Stimulated activated CD4-positive, alpha-beta T cell treated with anti-CD3 and anti-CD28 coated beads, TNF-alpha, amount 100 ng/mL, for 1 hour (primary cell): ENCODE data around the gene RSPH1.

ENCODE experiments used
- DNase-seq, 3 donors: peaks; one replicate each; pipeline ENCODE4 v3.0.0-alpha.2; 2020; ENCODE audit warnings: low read depth in 3 of 3, low spot score in 1 of 3

Gene RSPH1

DNA sequence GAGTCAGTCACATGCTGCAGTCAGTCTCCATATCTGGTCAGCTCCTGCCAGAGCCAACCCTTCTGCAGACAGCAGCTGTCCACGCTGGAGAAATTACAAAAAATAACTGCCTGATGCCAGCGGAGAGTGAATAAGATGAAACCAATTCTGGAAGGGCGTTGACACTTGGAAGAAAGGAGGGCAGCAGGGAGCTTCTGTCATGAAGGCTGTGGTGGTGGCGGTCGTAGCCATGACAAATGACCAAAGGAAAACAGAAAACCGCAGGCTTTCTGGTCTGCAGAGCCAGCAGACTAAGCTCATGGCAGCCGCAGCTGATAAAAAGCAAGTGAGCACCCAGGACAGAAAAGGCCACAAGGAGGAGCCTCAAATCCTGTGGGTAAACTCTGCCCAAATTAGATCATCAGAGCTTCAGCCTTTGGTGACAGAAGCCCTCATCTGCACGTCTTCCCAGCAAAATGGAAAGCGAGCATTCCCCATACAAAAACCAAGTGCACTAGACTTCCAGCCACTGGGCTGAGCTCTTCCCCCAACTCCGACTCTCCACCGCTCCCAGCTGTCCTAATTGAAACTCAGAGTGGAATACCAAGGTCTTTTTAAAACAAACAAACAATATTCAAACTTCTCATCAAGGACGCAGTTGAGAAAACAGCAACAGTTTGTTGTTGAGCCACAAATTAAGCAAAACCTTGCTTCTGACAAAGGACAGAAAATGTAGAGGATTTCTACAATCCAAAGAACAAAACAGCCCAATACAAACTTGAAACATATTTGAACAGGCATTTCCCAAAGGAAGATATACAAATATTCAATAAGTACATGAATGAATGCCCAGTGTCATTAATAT, 28.7 kb downstream of the RSPH1 start:
- no peak for DNase-seq

DNA sequence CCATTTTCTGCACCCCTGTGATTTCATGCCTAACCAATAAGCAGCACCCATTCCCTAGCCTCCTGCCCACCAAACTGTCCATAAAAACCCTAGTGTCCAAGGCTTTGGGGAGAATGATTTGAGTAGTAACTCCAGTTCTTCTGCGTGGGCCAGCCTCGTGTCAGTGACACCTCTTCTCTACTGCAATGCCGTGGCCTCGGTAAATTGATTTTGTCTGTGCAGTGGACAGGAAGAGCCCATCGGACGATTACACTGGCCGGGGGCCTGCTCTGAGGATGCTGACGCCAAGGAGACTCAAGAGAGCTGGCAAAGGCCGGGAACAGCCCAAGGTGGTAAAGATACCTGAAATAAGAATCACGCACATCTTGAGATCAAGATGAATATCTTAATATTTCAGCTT, 29.3 kb downstream of the RSPH1 start:
- DNase-seq, result no peak

DNA sequence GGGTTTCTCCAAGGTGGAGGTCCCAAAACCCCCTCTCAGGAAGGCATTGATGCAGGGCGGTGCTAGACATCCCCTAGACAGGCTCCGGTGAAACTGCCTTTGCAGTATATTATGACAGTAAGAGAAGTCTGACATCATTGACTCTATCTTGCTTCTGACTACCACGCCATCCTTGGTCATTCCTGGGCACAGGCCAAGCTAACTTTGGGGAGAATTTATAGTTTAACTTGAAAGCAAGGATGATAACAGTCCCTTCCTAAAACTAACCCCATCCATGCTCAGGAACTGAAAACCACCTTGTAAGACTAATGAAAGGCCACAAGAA, 30.3 kb downstream of the RSPH1 start:
- no peak for DNase-seq

DNA sequence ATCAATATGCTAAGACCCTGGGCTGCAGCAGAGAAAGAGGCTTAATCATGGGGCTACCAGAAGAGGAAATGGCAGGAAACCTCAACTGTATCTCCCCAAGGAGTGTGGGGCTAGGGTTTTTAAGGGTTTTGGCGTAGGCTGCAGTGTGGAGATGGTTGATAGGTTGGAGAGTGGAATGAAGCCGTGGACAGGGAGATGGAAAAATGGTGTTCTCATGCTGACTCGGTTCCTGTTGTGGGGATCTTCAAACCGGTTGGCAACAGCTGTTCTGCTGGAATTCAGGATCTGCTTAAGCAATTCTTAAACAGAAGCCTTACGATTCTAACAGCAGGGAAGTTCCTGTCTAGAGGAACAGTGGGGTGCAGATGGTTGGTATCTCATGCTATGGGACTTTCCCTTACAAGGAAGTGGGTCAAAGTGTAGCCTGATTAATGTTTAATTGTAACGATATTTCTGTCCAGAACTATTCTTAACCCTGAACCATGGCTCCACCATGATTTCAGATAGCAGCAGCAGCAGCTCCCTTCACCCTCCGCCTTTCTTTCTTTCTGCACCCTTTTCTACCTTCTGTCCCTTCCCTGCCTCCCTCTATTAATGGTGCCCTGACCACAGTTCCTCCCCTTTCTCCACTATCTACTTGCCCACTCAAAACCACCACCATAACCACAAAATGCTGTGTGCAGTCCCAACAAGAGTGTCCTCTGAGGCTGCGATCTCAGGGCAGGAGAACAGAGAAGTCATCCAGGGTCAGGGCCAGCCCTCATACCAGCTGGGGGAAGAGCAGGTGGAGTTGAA, 30.8 kb downstream of the RSPH1 start:
- DNase-seq, result no peak

DNA sequence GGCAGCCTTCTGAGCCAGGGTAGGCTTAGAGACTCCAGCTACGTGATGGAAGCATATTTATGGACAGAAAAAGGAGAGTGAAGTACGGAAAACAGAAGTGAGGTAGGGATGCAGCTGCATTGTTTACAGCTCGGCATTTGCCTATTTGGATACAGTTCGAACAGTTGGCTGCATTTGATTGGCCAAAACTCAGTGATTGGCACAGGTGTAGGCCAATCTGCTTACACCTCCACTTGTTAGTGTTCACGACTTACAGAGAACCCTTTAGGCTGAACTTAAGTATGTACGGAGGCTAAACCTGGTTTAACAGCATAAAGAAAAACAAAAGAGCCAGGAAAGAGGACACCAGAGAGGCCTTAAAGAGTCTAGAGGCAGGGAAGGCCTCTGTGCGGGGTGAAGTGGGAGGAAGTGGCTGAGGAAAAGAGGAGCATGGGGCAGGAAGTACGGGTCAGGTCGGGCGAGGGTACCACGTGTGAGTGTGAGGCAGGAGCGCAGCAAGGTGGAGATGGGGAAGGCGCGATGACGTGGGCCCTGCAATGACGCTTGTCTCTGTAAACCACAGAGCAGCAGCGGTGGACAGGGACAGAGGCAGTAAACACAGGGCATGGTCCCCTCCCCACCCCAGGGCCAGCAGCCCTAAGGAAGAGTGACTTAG, 32.0 kb downstream of the RSPH1 start:
- DNase-seq, result peak; percentile 20 to 45 (median 43)

DNA sequence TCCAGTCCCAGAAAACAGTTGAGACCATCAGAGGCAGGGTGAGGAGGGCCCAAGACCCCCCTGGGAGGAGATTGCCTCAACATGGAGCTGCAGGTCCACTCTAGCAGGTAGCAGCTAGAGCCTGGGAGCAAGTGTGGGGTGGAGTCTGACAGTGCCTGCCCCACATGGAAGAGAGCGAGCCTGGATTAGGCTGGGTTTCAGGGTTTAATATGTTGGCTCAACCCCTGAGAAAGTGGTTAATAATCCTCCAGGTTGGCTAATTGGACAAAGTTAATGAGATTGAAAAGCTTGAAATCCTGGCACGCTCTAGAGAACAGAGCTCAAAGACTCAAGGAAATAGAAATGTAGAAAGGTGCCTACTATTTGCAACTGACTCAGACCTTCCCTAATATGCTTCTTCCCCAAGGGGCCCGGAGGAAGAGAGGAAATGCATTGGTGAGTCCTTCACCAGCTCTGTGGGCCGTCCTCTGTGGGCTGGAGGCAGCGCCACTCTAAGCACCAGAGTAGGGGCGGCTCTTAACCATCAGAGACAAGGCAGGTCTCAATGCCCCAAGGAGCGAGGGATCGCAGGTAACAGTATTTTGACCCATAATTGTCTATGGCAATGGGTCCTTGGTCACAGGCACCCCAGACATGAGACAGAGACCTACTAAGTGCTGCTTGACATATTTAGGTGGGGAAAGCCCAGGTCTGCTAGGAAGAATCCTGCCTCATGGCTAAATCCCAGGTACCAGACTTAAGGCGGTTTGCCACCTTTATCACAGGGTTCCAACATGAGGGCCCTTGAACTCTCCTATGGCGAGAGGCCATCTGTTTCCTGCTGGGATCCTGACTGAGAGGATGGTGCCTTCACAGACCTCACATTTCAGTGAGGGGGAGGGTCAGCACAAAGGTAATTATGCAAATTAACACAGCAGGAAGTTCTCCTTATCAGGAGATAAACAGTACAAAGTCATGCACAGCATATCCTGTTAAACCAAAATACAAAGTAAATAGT, 33.8 kb downstream of the RSPH1 start:
- DNase-seq, result no peak

DNA sequence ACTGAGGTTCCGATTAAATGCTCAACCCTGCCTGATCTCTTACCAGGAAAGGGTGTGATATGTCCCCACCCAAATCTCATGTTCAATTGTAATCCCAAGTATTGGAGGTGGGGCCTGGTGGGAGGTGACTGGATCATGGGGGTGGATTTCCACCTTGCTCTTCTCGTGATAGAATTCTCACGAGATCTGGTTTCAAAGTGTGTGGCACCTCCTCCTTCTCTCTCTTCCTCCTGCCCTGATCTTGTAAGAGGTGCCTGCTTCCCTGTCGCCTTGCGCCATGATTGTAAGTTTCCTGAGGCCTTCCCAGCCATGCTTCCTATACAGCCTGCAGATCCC, 34.9 kb downstream of the RSPH1 start:
- DNase-seq, result no peak

DNA sequence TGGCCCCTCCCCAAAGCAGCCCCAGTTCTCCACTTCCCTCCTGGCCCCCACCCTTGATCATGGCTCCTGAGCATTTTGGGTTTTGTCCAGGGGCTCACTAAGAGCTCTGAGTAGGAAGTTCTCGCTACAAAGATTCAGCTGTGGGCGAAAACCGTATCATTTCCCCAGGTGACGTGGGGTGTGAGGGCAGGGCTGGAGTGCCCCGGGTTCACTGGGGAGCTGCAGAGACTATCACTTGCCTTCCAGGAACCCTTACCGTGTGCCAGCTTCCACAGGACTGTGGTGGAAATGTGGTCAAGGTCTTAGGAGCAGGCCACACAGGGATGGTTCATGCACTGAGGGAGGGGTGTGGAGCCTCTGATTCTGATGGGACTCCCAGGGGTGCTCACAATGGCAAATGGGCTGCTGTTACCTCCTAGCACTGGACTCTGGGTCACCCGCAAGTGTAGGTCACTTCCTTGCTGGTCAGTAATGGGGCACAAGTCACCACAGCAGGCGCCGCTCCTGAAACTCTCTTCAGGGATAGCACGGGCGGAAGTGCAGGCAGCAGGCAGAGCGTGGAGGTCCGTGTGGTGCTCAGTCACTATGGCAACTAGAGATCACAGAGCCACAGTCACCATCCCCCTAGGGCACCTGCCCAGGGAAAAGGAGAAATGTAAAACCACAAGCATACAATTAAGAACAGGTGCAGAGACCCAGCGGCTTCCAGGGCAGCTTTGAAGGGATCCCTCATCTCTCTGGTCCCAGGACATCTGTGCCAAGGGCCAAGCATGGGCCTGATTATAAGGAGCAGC, 35.4 kb downstream of the RSPH1 start:
- DNase-seq, result no peak

DNA sequence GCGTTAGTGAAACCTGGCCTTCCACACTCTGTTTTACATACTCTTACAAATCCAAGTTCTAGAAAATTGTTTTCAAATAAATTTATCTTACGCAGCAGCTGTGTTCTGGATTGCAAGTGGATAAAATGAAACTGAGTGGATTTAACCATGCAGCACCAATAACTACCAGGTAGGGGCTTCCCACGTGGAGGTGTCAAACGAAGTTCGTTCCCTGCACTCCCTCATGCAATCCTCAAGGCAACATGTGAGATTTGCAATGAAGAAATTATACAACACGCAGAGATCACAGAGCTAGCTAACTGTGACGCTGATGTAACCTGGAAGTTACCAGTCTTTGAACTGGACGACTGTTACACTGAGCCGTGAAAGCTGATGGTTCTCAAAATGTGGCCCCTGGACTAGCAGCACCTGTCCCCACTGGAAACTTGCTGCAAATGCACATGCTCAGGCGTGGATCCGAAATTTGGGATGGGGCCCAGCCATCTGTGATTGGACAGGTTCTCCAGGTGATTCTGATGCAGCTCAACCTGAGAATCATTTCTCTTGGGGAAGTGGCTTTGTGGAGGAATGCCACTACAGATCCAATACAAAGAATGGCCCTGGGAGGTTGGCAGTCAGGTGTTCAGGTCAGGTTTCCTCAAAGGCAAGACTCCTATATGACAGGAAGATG, 36.3 kb downstream of the RSPH1 start:
- no peak for DNase-seq

DNA sequence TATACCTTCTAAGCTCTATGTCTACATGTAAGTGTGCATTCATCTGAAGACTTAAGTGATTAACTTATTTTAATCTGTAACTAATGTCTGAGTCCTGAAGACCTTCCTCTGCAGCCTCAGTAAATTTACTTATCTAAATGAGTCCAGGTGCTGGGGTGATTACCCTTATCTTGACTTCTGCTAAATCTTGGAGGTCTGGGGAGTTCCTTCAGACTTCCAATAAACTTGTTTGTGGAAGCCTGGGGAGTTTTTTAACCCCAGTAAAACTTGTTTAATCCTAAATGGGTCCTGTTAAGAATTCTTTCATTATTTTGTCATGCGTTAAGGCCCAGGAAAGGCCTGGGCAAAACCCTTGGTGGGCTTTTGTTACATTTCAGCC, 37.0 kb downstream of the RSPH1 start:
- no peak for DNase-seq

DNA sequence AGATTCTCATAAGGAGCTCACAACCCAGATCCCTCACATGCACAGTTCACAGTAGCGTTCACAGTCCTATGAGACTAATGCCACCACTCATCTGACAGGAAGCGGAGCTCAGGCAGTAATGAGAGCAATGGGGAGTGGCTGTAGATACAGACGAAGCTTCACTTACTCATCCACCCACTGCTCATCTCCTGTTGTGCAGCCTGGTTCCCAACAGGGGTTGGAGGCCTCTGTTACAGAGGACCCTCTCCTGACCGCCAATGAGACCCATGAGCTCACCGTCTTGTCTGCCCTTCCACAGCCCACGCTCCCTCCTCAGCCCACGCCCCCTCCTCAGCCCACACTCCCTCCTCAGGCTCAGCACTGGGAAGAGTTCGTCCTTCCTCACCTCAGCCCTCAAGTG, 39.6 kb downstream of the RSPH1 start:
- no peak for DNase-seq

DNA sequence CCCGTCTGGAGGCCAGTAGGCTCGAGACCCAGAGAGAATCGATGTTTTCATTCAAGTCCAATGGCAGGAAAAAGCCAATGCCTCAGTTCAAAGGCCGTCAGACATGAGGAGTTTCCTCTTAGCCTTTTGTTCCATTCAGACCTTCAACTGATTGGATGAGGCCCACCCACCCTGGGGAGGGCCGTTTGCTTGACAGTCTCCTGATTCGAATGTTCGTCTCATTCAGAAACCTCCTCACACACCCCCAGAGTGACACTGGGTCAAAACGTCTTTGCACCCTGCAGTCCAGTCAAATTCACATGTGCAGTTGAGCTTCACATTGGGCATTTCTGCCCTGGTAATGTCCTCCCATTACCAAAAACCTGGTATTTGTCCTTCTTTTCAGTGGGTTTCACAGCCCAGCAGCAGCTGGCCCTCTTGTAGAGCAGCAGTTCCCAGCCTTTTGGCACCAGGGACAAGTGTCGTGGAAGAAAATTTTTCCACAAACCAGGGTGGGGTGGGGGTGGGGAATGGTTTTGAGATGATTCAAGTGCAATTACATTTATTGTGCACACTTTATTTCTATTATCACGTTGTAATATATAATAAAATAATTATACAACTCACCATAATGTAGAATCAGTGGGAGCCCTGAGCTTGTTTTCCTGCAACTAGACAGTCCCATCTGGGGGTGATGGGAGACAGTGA, 40.1 kb downstream of the RSPH1 start:
- no peak for DNase-seq

DNA sequence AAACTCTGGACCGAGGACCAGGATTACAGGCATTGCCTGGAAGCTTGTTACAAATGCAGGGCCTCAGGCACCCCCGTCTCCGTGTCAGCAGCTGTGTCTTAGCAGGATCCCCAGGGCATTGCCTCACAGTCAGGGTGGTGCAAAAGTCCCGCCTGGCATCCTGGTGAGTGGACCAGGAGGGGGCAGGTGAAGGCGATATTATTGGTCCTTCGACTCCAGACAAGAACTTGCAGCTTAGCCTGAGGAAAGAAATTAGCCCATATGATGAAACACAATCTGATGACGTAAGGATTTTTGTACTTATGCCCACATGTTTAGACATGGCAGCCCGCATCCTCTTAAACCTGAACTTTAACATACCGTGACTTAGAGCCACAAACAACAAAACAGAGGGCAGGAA, 40.8 kb downstream of the RSPH1 start:
- DNase-seq, result no peak

DNA sequence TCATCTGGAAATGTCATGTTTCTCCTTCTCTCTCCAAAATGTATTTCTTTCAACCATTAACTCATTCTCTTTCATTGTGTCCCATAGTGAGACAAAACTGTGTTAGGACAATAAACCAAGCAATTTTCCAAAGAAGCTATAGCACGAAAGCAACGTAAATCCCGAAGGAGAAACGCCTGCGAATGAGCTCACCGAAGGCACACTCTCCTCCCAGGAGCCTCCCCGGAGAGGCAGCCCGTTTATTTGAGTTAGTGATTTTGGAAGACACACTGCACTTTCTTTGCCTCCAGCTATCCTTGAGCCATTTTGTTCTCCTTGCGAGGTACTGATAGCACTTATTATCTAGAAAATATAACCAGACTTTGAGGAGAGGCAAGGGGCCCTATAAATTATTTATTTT, 41.2 kb downstream of the RSPH1 start:
- DNase-seq, result no peak

DNA sequence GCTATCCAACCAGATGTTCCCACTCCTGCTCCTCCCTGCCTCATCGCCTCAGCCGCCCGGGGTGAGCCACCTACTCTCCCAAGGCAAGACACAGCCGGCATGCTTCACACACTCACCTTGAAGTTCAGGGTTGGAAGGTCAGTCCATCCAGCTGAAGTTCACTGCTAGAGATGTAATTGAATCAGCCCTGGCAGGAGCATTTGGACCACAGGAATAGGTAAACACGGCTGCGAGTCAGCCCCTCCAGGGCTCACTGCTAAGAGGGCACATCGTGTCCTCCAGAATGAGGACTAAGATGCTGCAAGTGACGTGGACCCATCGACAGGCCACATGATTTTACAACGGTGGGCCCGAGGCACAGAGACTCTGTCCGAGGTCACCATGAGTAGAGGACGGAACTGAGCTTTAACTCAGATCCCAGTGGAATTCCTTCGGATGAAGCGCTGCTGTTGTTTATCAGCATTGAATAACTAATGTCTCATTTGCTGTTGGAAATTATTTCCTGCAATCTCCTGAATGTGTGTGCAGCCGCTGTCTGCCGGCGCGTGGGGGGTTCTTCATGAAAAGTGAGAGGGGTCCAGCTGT, 41.9 kb downstream of the RSPH1 start:
- DNase-seq, result no peak

DNA sequence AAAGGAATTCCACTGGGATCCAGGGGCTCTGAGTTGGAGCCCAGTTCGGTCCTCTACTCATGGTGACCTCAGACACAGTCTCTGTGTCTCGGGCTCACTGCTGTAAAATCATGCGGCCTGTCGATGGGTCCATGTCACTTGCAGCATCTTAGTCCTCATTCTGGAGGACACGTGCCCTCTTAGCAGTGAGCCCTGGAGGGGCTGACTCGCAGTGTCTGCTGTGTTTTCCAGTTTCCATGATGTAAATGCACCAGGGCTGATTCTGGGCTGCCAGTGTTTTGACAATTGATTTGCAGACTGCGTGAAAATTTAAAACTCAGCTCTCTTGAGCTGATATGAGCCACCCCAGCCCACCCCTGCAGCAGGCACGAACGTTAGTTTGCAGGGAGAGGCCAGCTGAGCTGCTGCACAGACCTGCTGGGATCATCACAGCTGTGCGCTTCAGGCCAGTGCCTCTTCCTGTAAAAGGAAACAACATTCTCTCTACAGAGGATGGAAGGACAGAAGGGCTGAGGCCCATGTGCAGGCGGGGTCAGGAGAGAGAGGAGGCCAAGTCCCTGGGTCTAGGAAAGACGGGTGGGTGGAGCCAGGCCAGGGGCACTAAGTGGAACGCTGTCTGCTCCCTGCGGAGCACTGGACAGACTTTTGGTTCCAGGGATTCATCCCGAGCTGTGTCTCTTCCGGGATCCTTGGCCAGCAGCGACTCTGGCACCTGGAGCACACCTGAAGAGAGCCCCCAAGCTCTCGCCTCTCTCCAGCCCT, 42.6 kb downstream of the RSPH1 start:
- no peak for DNase-seq

DNA sequence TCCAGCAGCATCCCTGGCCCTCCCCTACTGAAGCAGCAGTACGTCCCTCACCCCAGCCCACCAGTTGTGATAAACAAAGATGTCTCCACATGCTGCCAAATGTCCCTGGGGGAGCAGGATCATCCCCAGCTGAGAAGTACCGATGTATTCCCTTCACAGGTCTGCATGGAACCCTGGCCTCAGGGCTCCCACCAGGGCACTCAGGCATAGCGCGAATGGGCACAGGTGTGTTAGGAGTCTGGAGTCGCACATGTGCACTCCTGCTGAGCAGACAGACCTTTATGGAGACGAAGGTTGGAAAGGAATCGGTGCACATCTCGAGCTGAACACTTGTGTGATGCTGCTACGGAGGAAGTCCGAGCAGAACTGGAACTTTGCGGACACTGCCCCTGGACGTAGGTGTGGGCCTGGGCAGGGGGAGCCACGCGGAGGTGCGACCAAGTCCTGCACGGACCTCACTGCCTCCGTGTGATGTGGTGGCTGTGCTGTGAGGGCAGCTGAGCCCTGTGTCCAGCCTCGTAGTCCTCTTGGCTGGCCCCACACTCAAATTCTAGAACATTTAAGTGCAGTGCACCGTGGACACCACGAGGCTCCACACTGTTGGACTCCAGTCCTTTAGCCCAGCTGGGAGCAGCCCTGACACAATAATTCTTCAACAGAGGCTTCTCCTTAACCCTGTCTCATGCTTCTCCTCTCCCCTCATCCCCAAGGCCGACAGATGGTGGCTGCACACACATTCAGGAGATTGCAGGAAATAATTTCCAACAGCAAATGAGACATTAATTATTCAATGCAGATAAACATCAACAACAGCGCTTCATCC, 43.4 kb downstream of the RSPH1 start:
- DNase-seq, result no peak
